Endothelial cell of umbilical vein (primary cell): ENCODE data around the gene SMIM10L2A. TPM values are rescaled to one million over a fixed set of nuclear protein-coding genes. Genes with fewer than 3 reads are reported as not detected.

ENCODE experiments used
- BruUV-seq: library from RNA; stranded (reverse); fragments of 400-500 nt; replicated peaks from 2 replicates; lab custom pipeline; 2021; lab: Mats Ljungman, UMichigan
- CTCF ChIA-PET: fragments of 300-600, 350-600 bp; sonication (Branson Sonifier 250); formaldehyde crosslinking; loops from one replicate; lab custom pipeline; 2021; ENCODE audit warnings: antibody characterized with exemption, inconsistent platforms; lab: Charles Lee
- POLR2A ChIA-PET: fragments of 300-600, 350-600 bp; sonication (Branson Sonifier 250); formaldehyde crosslinking; loops from one replicate; lab custom pipeline; 2021; ENCODE audit warnings: antibody characterized with exemption, inconsistent platforms; lab: Charles Lee
- DNase-seq: peaks from one replicate; pipeline ENCODE4 v3.0.0-alpha.2; 2011; ENCODE audit warnings: low read depth, low spot score
- FAIRE-seq: peaks from 2 replicates; lab custom pipeline; 2011; peaks lifted over from hg19 to GRCh38; lab: Jason Lieb, UNC
- H2AFZ ChIP-seq: 2 replicates; pipeline ENCODE4 v1.6.0; 2012; ENCODE audit warnings: low read depth, low read length, control low read depth, inconsistent platforms
- H3K27ac ChIP-seq: 2 replicates; pipeline ENCODE4 v1.5.1; 2011; ENCODE audit warnings: low read depth, mild to moderate bottlenecking, control low read depth, low read length, moderate library complexity; ENCODE audit not compliant: insufficient read depth
- H3K27me3 ChIP-seq, 2 experiments: 2 replicates each; pipeline versions ENCODE4 v1.6.0 to v1.6.1; 2011; ENCODE audit warnings: low read length in 2 of 2, mixed read lengths in 1 of 2; ENCODE audit not compliant: control insufficient read depth in 2 of 2, insufficient read depth in 2 of 2
- H3K36me3 ChIP-seq, 2 experiments: 2 replicates in 1 of 2; 3 replicates in 1 of 2; pipeline ENCODE4 v1.5.1; 2011; ENCODE audit warnings: low read length in 2 of 2, mild to moderate bottlenecking in 1 of 2, moderate library complexity in 1 of 2; ENCODE audit not compliant: control insufficient read depth in 2 of 2, insufficient read depth in 2 of 2; ENCODE audit errors: extremely low read depth in 1 of 2
- H3K4me1 ChIP-seq: 3 replicates; pipeline ENCODE4 v1.5.1; 2011; ENCODE audit warnings: mild to moderate bottlenecking, low read length; ENCODE audit not compliant: control insufficient read depth, insufficient read depth; ENCODE audit errors: extremely low read depth
- H3K4me2 ChIP-seq: 2 replicates; pipeline ENCODE4 v1.6.1; 2011; ENCODE audit warnings: low read length, control low read depth, mixed read lengths; ENCODE audit not compliant: insufficient read depth
- H3K4me3 ChIP-seq, 3 experiments: fragments of 200-600 bp in 1 of 3; sonication (generic), shearing (Covaris generic) in 1 of 3; replicated peaks in 1 of 3; 2 replicates each; pipeline ENCODE4 v1.5.1; 2011 to 2016; ENCODE audit warnings: control low read depth in 3 of 3, low read length in 3 of 3, mild to moderate bottlenecking in 2 of 3, inconsistent platforms in 1 of 3, low read depth in 1 of 3, moderate library complexity in 1 of 3; ENCODE audit not compliant: insufficient read depth in 1 of 3
- H3K79me2 ChIP-seq: 2 replicates; pipeline ENCODE4 v1.6.0; 2012; ENCODE audit warnings: low read length, inconsistent platforms; ENCODE audit not compliant: control insufficient read depth, insufficient read depth
- H3K9ac ChIP-seq: replicated peaks from 2 replicates; pipeline ENCODE3; 2011; ENCODE audit warnings: low read length, control low read depth; ENCODE audit not compliant: insufficient read depth; ENCODE audit errors: extremely low read depth
- H3K9me1 ChIP-seq: replicated peaks from 3 replicates; pipeline ENCODE4 v1.6.0; 2011; ENCODE audit warnings: mild to moderate bottlenecking, low read length; ENCODE audit not compliant: control insufficient read depth, insufficient read depth; ENCODE audit errors: extremely low read depth
- H3K9me3 ChIP-seq: replicated peaks from 2 replicates; pipeline ENCODE4 v1.5.1; 2012; ENCODE audit warnings: low read length, inconsistent platforms; ENCODE audit not compliant: control insufficient read depth, insufficient read depth
- H4K20me1 ChIP-seq: replicated peaks from 2 replicates; pipeline ENCODE3; 2011; ENCODE audit warnings: mild to moderate bottlenecking, low read length; ENCODE audit not compliant: control insufficient read depth, insufficient read depth; ENCODE audit errors: extremely low read depth
- CTCF ChIP-seq, 2 donors: IDR thresholded peaks; 1 replicate in 1 of 2; 2 replicates in 1 of 2; pipeline ENCODE4 v1.5.1; 2011; ENCODE audit warnings: low read length in 2 of 2, mild to moderate bottlenecking in 2 of 2, moderate library complexity in 2 of 2, control low read depth in 1 of 2, inconsistent platforms in 1 of 2, low read depth in 1 of 2; ENCODE audit not compliant: insufficient read depth in 1 of 2; ENCODE audit errors: extremely low read depth in 1 of 2
- EZH2 ChIP-seq: IDR thresholded peaks from 2 replicates; pipeline ENCODE4 v1.6.1; 2012; ENCODE audit warnings: borderline replicate concordance, low read depth, mild to moderate bottlenecking, moderate library complexity, low read length, inconsistent platforms; ENCODE audit not compliant: severe bottlenecking
- FOS ChIP-seq: IDR thresholded peaks from 2 replicates; pipeline ENCODE4 v1.6.1; 2011; ENCODE audit warnings: mild to moderate bottlenecking, low read length, moderate library complexity, borderline replicate concordance; ENCODE audit not compliant: insufficient read depth
- GATA2 ChIP-seq: IDR thresholded peaks from 2 replicates; pipeline ENCODE4 v1.7.0; 2011; ENCODE audit warnings: low read depth, mild to moderate bottlenecking, moderate library complexity, mixed read lengths, low read length; ENCODE audit not compliant: insufficient read length, insufficient read depth
- JUN ChIP-seq: IDR thresholded peaks from 2 replicates; pipeline ENCODE4 v1.6.1; 2011; ENCODE audit warnings: borderline replicate concordance, low read depth; ENCODE audit not compliant: insufficient read length, insufficient read depth
- MAX ChIP-seq: IDR thresholded peaks from 2 replicates; pipeline ENCODE4 v1.6.1; 2011; ENCODE audit not compliant: insufficient read depth, insufficient read length
- MYC ChIP-seq: IDR thresholded peaks from one replicate; pipeline ENCODE4 v1.6.1; 2011; ENCODE audit warnings: mild to moderate bottlenecking, low read depth, low read length
- POLR2A ChIP-seq: IDR thresholded peaks from 2 replicates; pipeline ENCODE4 v1.6.1; 2012; ENCODE audit warnings: low read depth, mild to moderate bottlenecking, control low read depth, low read length
- POLR2AphosphoS5 ChIP-seq: IDR thresholded peaks from 2 replicates; pipeline ENCODE4 v1.6.1; 2012; ENCODE audit warnings: low read depth, mild to moderate bottlenecking, control low read depth, low read length, moderate library complexity; ENCODE audit not compliant: insufficient read depth
- dilution Hi-C: fragments of 300-500 bp; cut with MboI; formaldehyde crosslinking; loops from one replicate; pipeline ENCODE4 v1.15.0; 2019; ENCODE audit warnings: low sequenced_read_pairs; ENCODE audit not compliant: extremely low pct_ligation_motif_present
- intact Hi-C: fragments of 100-400 bp; cut with micrococcal nuclease; formaldehyde crosslinking; loops from one replicate; pipeline ENCODE4 v1.10.0; 2022
- polyA plus RNA-seq, 4 experiments: library from polyadenylated mRNA; depleted of rRNA in 3 of 4; stranded (reverse) in 3 of 4; unstranded in 1 of 4; fragments of >200 nt; gene quantifications; 2 replicates each; pipeline versions ENCODE4 v1.2.1 to v1.2.3, GENCODE V29; 2011 to 2012; ENCODE audit warnings: missing spikeins in 1 of 4
- total RNA-seq: library from RNA; stranded (reverse); gene quantifications from 2 replicates; pipeline ENCODE4 v1.2.3, GENCODE V29; 2021

Gene SMIM10L2A
- total and polyA plus RNA-seq, 2 donors (not counting 3 experiments of a cell fraction or from before 2014, with no cell fraction given) = 0.10 to 0.24 TPM

GRCh38 chrX:135408794-135409193, 12.9 kb upstream of the SMIM10L2A start:
- dilution Hi-C loops = no loop called here
- no peak for TF ChIP-seq POLR2AphosphoS5
- no peak for TF ChIP-seq CTCF (IDR thresholded peaks at IDR 0.05; ENCODE audit: extremely low read depth in 1 of 2, insufficient read depth in 1 of 2, low read depth in 1 of 2, low read length in 2 of 2)
- TF ChIP-seq MYC = no peak
- no peak for TF ChIP-seq EZH2
- no peak for TF ChIP-seq MAX
- no peak for TF ChIP-seq POLR2A
- TF ChIP-seq FOS = no peak
- no peak for TF ChIP-seq JUN
- no peak for TF ChIP-seq GATA2
- CTCF ChIA-PET = no interaction called here

More at GRCh38 chrX:135408794-135409193, 12.9 kb upstream of the SMIM10L2A start:
- no peaks in the 10 kb centered on the region for H4K20me1 ChIP-seq
- BruUV-seq = no TSS peak
- H3K27ac ChIP-seq = no peak overlapping the region
- H3K27me3 ChIP-seq = peaks cover 3% of the 10 kb centered on the region in 2 experiments
- H3K9me3 ChIP-seq = no peaks in the 10 kb centered on the region
- no peak overlapping the region for H3K4me2 ChIP-seq
- no peak overlapping the region for H3K9ac ChIP-seq
- H3K79me2 ChIP-seq = no peaks in the 10 kb centered on the region
- intact Hi-C loops = no loop called here
- H3K4me1 ChIP-seq = no peaks in the 10 kb centered on the region
- POLR2A ChIA-PET = no interaction called here
- no peaks in the 10 kb centered on the region for H3K9me1 ChIP-seq
- no peak overlapping the region for H2AFZ ChIP-seq
- FAIRE-seq (no peak), DNase-seq (no peak)
- H3K36me3 ChIP-seq = no peaks in the 10 kb centered on the region
- H3K4me3 ChIP-seq = no peak overlapping the region
